ENCODE results near the gene KCTD16.
A peak's percentile ranks its signal among the peaks of the same experiment; 100 is the strongest.

The KCTD16 gene

DNA sequence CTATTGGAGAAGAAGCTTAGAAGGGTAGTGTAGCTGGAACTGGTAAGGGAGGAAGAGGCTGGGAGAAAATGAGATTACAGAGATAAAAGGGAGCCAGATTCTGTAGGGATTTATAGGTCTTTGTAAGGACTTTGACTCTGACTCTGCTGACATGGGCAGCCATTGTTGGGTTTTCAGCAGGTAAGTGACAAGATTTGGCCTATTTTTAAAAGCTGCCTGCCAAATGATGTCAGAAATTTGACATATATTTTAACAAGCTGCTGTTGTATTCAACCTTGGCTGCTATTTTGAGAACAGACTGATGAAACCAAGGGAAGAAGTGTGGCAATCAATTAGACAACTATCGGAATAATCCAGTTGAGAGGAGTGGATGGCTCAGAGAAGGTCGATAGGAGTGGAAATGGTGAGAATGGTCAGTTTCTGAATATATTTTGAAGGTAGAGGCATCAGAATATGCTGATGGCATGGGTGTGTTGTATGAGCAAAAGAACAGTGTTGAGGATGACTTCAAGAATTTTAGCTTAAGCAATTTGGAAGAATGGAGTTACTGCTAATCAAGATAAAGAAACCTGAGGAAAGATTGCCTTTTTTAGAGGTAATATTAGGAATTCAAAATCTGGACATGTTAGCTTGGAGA is 56.8 kb downstream of the KCTD16 start:
- Histone ChIP-seq H3K36me3 (ENCODE audit: control insufficient read depth, insufficient read depth, low read length) (no peaks in the 10 kb centered on the region), H3K23ac (ENCODE audit: low read length) (no peak overlapping the region), H4K8ac (ENCODE audit: low read depth, low read length) (no peak overlapping the region), H3K27ac (ENCODE audit: low read depth, low read length) (no peak overlapping the region), H3K9ac (ENCODE audit: low read length) (no peak overlapping the region), H2BK120ac (ENCODE audit: low read depth, low read length) (no peak overlapping the region), H3K4ac (ENCODE audit: low read depth, low read length) (no peak overlapping the region), H2AK5ac (ENCODE audit: low read length) (no peak overlapping the region), H3K4me2 (ENCODE audit: low read length) (no peak overlapping the region), H2BK5ac (ENCODE audit: low read length) (no peak overlapping the region), H3K4me3 (ENCODE audit: low read length) (no peak overlapping the region), H3K27me3 (ENCODE audit: insufficient read depth, low read length, poor library complexity) (no peaks in the 10 kb centered on the region), H2BK15ac (replicated peaks; ENCODE audit: low read depth) (no peak overlapping the region), H3K18ac (ENCODE audit: low read length) (no peak overlapping the region), H3K79me1 (ENCODE audit: low read length) (no peaks in the 10 kb centered on the region), H3K56ac (ENCODE audit: low read length) (no peak overlapping the region), H3K4me1 (ENCODE audit: control insufficient read depth, low read depth, low read length) (no peaks in the 10 kb centered on the region), H4K5ac (ENCODE audit: low read length) (no peak overlapping the region), H3K79me2 (ENCODE audit: control insufficient read depth, insufficient read depth, low read length) (no peaks in the 10 kb centered on the region)
- DNase-seq, result no peak
- WGBS (ENCODE audit: extremely low coverage, insufficient coverage, low lambda C conversion rate), result no CpG with 5 or more reads among the region's 2 CpGs

DNA sequence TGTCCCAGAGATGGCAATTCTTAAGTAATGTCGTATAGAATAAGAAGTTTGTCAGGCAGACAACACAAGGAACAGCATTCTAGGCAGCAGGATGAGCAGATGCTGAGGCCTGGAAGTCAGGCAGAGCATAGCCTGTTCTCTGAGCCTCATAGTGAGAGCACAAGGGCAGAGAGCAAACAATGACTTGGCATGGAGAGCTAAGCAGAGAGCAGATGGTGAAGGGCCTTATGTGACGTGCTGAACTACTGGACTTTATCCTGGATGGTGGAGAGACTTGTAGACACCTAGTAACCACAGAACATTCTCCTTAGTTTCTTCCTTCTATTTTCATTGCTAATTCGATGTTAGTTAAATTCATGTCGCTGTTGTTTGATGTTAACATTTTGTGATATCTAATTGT is 60.1 kb downstream of the KCTD16 start:
- H4K8ac ChIP-seq (ENCODE audit: low read depth, low read length), result no peak overlapping the region
- no peak for DNase-seq
- no peak overlapping the region for H2AK5ac ChIP-seq (ENCODE audit: low read length)
- no peaks in the 10 kb centered on the region for H3K79me1 ChIP-seq (ENCODE audit: low read length)
- H2BK5ac ChIP-seq (ENCODE audit: low read length), result no peak overlapping the region
- no peak overlapping the region for H3K4me3 ChIP-seq (ENCODE audit: low read length)
- no peaks in the 10 kb centered on the region for H3K36me3 ChIP-seq (ENCODE audit: control insufficient read depth, insufficient read depth, low read length)
- no peak overlapping the region for H3K4ac ChIP-seq (ENCODE audit: low read depth, low read length)
- H2BK15ac ChIP-seq (replicated peaks; ENCODE audit: low read depth), result no peak overlapping the region
- no peak overlapping the region for H3K56ac ChIP-seq (ENCODE audit: low read length)
- no peak overlapping the region for H4K5ac ChIP-seq (ENCODE audit: low read length)
- H3K4me1 ChIP-seq (ENCODE audit: control insufficient read depth, low read depth, low read length), result no peaks in the 10 kb centered on the region
- H3K9ac ChIP-seq (ENCODE audit: low read length), result no peak overlapping the region
- H3K79me2 ChIP-seq (ENCODE audit: control insufficient read depth, insufficient read depth, low read length), result no peaks in the 10 kb centered on the region
- H3K4me2 ChIP-seq (ENCODE audit: low read length), result no peak overlapping the region
- H3K27ac ChIP-seq (ENCODE audit: low read depth, low read length), result no peak overlapping the region
- no peaks in the 10 kb centered on the region for H3K27me3 ChIP-seq (ENCODE audit: insufficient read depth, low read length, poor library complexity)
- no peak overlapping the region for H2BK120ac ChIP-seq (ENCODE audit: low read depth, low read length)
- WGBS (ENCODE audit: extremely low coverage, insufficient coverage, low lambda C conversion rate), result no CpG with 5 or more reads among the region's 4 CpGs
- no peak overlapping the region for H3K23ac ChIP-seq (ENCODE audit: low read length)
- no peak overlapping the region for H3K18ac ChIP-seq (ENCODE audit: low read length)

- Histone ChIP-seq H3K79me1 (ENCODE audit: low read length) (no peaks in the 10 kb centered on the region), H4K5ac (ENCODE audit: low read length) (no peak overlapping the region), H3K9ac (ENCODE audit: low read length) (no peak overlapping the region), H3K18ac (ENCODE audit: low read length) (no peak overlapping the region), H3K4ac (ENCODE audit: low read depth, low read length) (no peak overlapping the region), H3K27me3 (ENCODE audit: insufficient read depth, low read length, poor library complexity) (no peaks in the 10 kb centered on the region), H2AK5ac (ENCODE audit: low read length) (no peak overlapping the region), H3K56ac (ENCODE audit: low read length) (no peak overlapping the region), H3K79me2 (ENCODE audit: control insufficient read depth, insufficient read depth, low read length) (no peaks in the 10 kb centered on the region), H2BK5ac (ENCODE audit: low read length) (no peak overlapping the region), H3K4me3 (ENCODE audit: low read length) (no peak overlapping the region), H2BK15ac (replicated peaks; ENCODE audit: low read depth) (no peak overlapping the region), H3K27ac (ENCODE audit: low read depth, low read length) (no peak overlapping the region), H3K36me3 (ENCODE audit: control insufficient read depth, insufficient read depth, low read length) (no peaks in the 10 kb centered on the region), H2BK120ac (ENCODE audit: low read depth, low read length) (no peak overlapping the region), H3K4me1 (ENCODE audit: control insufficient read depth, low read depth, low read length) (no peaks in the 10 kb centered on the region), H3K23ac (ENCODE audit: low read length) (no peak overlapping the region), H4K8ac (ENCODE audit: low read depth, low read length) (no peak overlapping the region), H3K4me2 (ENCODE audit: low read length) (no peak overlapping the region)
- DNase-seq, result no peak
- WGBS (ENCODE audit: extremely low coverage, insufficient coverage, low lambda C conversion rate), result no CpG with 5 or more reads among the region's 5 CpGs
Observed at GRCh38 chr5:144232285-144232684, 61.6 kb downstream of the KCTD16 start.

GRCh38 chr5:144236499-144236898 is 65.8 kb downstream of the KCTD16 start:
- Histone ChIP-seq H3K36me3 (ENCODE audit: control insufficient read depth, insufficient read depth, low read length) (no peaks in the 10 kb centered on the region), H3K4me3 (ENCODE audit: low read length) (no peak overlapping the region), H3K79me1 (ENCODE audit: low read length) (no peaks in the 10 kb centered on the region), H3K9ac (ENCODE audit: low read length) (no peak overlapping the region), H3K4me1 (ENCODE audit: control insufficient read depth, low read depth, low read length) (no peaks in the 10 kb centered on the region), H3K23ac (ENCODE audit: low read length) (no peak overlapping the region), H3K79me2 (ENCODE audit: control insufficient read depth, insufficient read depth, low read length) (no peaks in the 10 kb centered on the region), H2BK15ac (replicated peaks; ENCODE audit: low read depth) (no peak overlapping the region), H4K5ac (ENCODE audit: low read length) (no peak overlapping the region), H2BK5ac (ENCODE audit: low read length) (no peak overlapping the region), H3K4ac (ENCODE audit: low read depth, low read length) (no peak overlapping the region), H3K27ac (ENCODE audit: low read depth, low read length) (no peak overlapping the region), H2AK5ac (ENCODE audit: low read length) (no peak overlapping the region), H3K4me2 (ENCODE audit: low read length) (no peak overlapping the region), H3K18ac (ENCODE audit: low read length) (no peak overlapping the region), H3K27me3 (ENCODE audit: insufficient read depth, low read length, poor library complexity) (no peaks in the 10 kb centered on the region), H2BK120ac (ENCODE audit: low read depth, low read length) (no peak overlapping the region), H4K8ac (ENCODE audit: low read depth, low read length) (no peak overlapping the region), H3K56ac (ENCODE audit: low read length) (no peak overlapping the region)
- WGBS (ENCODE audit: extremely low coverage, insufficient coverage, low lambda C conversion rate), result no CpG with 5 or more reads among the region's 2 CpGs
- DNase-seq, result peak; percentile 6

DNA sequence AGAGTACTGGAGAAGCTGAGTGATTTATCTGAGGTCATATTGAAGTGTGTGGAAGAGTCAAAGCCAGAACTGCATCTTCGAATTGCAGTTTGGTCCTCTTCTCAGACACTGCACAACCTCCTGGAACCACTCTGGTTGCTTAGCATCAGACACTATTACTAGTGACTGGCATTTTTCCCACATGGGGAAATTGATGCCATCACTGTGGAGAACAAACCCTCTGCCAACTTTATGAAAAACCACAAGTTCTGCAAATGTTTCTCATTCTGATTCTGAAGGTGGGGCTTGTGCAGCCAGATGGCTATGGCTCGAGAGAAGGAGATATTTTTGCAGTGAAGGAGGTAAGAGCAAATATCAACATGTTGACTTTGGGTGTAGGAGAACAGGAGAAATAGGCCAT is 67.2 kb downstream of the KCTD16 start:
- no CpG with 5 or more reads among the region's 2 CpGs for WGBS (ENCODE audit: extremely low coverage, insufficient coverage, low lambda C conversion rate)
- H3K4me3 ChIP-seq (ENCODE audit: low read length), result no peak overlapping the region

GRCh38 chr5:144247131-144247530 is 76.5 kb downstream of the KCTD16 start:
- Histone ChIP-seq H3K79me1 (ENCODE audit: low read length) (no peaks in the 10 kb centered on the region), H3K56ac (ENCODE audit: low read length) (no peak overlapping the region), H3K27me3 (ENCODE audit: insufficient read depth, low read length, poor library complexity) (no peaks in the 10 kb centered on the region), H3K18ac (ENCODE audit: low read length) (no peak overlapping the region), H3K4me1 (ENCODE audit: control insufficient read depth, low read depth, low read length) (no peaks in the 10 kb centered on the region), H3K36me3 (ENCODE audit: control insufficient read depth, insufficient read depth, low read length) (no peaks in the 10 kb centered on the region), H4K8ac (ENCODE audit: low read depth, low read length) (no peak overlapping the region), H3K23ac (ENCODE audit: low read length) (no peak overlapping the region), H3K27ac (ENCODE audit: low read depth, low read length) (no peak overlapping the region), H3K4me3 (ENCODE audit: low read length) (no peak overlapping the region), H2BK15ac (replicated peaks; ENCODE audit: low read depth) (no peak overlapping the region), H3K79me2 (ENCODE audit: control insufficient read depth, insufficient read depth, low read length) (no peaks in the 10 kb centered on the region), H4K5ac (ENCODE audit: low read length) (no peak overlapping the region), H3K9ac (ENCODE audit: low read length) (no peak overlapping the region), H3K4ac (ENCODE audit: low read depth, low read length) (no peak overlapping the region), H3K4me2 (ENCODE audit: low read length) (no peak overlapping the region), H2BK120ac (ENCODE audit: low read depth, low read length) (no peak overlapping the region), H2AK5ac (ENCODE audit: low read length) (no peak overlapping the region), H2BK5ac (ENCODE audit: low read length) (no peak overlapping the region)
- DNase-seq, result peak; percentile 40

More for the DNA sequence above, 67.2 kb downstream of the KCTD16 start:
- no peak overlapping the region for H2BK5ac ChIP-seq (ENCODE audit: low read length)
- H2AK5ac ChIP-seq (ENCODE audit: low read length), result no peak overlapping the region
- no peak overlapping the region for H2BK120ac ChIP-seq (ENCODE audit: low read depth, low read length)
- H3K79me2 ChIP-seq (ENCODE audit: control insufficient read depth, insufficient read depth, low read length), result no peaks in the 10 kb centered on the region
- no peak overlapping the region for H3K18ac ChIP-seq (ENCODE audit: low read length)
- no peak overlapping the region for H4K8ac ChIP-seq (ENCODE audit: low read depth, low read length)
- no peak for DNase-seq
- H3K9ac ChIP-seq (ENCODE audit: low read length), result no peak overlapping the region
- H3K4ac ChIP-seq (ENCODE audit: low read depth, low read length), result no peak overlapping the region
- H3K4me1 ChIP-seq (ENCODE audit: control insufficient read depth, low read depth, low read length), result no peaks in the 10 kb centered on the region
- no peaks in the 10 kb centered on the region for H3K79me1 ChIP-seq (ENCODE audit: low read length)
- H3K56ac ChIP-seq (ENCODE audit: low read length), result no peak overlapping the region
- no peaks in the 10 kb centered on the region for H3K27me3 ChIP-seq (ENCODE audit: insufficient read depth, low read length, poor library complexity)
- no peak overlapping the region for H3K4me2 ChIP-seq (ENCODE audit: low read length)
- no peak overlapping the region for H2BK15ac ChIP-seq (replicated peaks; ENCODE audit: low read depth)
- H3K36me3 ChIP-seq (ENCODE audit: control insufficient read depth, insufficient read depth, low read length), result no peaks in the 10 kb centered on the region
- no peak overlapping the region for H3K23ac ChIP-seq (ENCODE audit: low read length)
- H3K27ac ChIP-seq (ENCODE audit: low read depth, low read length), result no peak overlapping the region
- no peak overlapping the region for H4K5ac ChIP-seq (ENCODE audit: low read length)

All from mesendoderm (in vitro differentiated cells).